Midbrain (tissue), 1 donor: ENCODE measurements around the gene KBTBD8.

ENCODE experiments used
- DNase-seq: peaks from one replicate; lab custom pipeline; 2025; lab: John Stamatoyannopoulos, UW

KBTBD8 gene

DNA sequence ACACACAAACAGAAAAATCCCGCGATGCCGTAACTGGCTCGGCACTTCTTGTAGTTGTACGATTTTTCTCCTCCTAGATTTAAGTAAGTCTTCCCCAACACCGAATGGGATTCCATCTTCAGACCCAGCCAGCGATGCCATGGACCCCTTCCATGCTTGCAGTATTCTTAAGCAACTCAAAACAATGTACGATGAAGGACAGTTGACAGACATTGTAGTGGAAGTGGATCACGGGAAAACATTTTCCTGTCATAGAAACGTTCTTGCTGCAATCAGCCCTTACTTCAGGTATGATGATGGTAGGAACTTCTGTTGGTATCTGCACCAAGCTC, 763 bp downstream of the KBTBD8 start:
- DNase-seq = no peak

DNA sequence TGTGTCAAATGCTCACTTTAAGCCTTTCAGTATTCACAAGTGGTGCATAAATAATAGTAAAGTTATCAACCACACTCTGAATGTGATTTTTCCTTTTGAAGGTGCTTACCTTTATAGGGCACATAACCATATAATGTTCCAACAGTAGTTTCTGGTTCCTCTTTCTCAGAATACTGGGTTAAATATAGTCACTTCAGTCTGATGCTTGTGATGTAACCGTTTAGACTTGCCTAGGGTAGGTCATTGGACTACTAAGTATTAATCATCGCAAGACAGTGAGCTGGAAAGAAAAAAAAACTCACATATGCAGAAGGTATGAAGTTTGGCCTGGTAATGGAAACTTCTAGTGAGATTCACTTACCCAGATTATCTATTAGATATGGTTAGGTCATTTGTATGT, 1.9 kb downstream of the KBTBD8 start:
- DNase-seq = no peak

DNA sequence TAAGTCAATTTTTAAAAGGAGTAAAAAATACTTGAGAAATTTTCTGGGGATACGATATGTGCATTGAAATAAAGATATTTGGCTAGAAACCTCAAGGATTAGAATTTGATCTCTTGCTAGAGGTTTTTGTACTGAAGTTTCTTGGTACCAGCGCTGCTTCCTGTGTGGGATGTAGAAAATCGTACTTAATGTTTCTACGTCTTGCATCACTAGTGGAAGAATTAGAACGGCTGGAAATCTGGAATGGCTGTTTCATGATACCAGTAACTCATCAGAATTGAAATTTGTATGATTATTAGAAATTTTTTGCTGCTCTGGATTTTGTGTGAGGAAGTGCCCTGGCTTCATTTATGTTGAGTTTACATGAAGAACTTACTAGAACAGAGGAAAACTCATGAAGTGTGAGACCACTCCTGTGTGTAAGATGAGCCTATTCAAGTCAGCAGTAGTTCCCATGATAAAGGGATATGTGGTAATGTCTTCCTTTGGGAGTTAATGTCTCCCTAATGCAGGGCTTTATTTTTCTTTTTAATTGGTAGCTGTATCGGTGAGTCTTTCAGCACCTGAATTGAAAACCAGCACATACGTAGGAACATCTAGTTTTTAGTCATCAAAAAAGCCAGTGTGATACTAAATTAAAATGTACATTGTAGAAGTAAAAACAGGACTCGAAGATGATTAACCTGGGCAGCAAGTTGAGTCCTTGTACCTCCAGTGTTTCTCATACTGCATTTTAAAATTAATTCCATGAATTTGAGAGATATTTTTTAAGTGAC, 3.2 kb downstream of the KBTBD8 start:
- DNase-seq = no peak

DNA sequence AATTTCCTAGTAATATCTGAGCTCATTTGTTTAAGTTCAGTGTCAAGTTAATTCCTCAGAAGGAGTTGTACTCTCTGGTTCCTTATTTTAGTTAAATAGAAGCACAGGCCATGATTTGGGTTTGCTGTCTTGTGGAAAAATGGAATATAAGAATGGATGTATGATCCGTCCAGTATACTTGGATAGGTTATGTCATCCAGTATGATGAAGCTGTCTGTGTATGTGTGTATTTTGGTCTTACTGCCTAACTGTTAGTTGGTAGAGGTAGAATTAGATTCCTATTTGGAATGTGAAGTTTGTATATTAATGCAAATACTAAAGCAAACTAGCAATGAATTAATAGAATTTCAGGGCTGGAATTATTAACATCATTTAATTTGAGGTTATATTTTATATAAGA, 7.9 kb downstream of the KBTBD8 start:
- no peak for DNase-seq

DNA sequence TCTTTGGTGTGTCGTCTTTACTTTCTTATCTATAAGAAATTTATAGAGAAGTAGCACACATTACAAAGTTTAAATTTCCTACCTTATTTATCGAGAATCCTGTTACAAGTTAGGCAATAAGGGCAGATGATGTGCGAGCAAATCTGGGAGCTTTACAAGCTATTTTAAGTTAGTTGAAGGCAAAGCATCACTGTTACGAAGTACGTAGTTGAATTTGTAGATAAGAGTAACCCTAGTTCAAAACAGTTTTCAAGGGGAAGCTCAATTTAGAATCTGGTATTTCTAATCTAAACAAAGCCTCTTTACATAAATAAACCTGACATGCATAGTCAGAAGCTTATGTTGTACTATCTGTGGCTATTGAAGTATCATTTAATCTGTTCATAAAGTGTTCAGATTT, 8.4 kb downstream of the KBTBD8 start:
- no peak for DNase-seq

DNA sequence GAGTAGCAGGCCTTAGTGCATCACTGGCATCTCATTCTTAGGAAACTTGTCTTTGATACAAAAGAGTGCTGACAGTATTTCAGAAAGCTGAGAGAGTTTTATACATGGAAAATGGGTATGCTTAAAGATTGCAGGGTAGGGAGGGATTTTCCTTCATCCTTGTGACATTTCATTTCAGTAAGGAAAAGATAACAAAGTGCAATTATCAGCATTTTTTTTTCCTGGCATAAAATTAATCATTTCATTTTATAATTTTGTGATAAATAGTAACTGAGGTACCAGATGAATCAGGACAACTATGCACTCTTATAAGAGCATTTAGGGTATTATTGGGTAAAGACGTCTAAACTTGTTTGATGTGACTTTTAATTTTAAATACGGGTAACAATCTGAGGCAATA, 10.3 kb downstream of the KBTBD8 start:
- DNase-seq = no peak

DNA sequence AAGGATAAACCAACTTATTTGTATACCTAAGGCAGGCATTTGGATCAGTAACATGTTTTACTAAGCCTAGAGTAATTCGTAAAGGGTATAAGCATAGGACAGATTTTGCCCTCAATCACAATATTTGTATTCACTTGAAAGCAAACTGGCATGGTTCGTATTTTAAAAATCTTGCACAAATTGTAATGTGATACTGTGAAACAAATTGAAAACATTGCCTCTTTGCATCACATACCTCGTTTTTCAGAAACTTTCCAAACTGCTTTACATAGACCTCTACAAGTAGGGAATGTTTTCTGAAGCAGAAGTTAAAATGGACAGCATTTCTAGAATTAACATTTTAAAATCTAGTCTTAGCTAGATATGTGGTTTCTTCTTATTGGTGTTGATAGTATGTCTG, 11.6 kb downstream of the KBTBD8 start:
- DNase-seq = no peak

DNA sequence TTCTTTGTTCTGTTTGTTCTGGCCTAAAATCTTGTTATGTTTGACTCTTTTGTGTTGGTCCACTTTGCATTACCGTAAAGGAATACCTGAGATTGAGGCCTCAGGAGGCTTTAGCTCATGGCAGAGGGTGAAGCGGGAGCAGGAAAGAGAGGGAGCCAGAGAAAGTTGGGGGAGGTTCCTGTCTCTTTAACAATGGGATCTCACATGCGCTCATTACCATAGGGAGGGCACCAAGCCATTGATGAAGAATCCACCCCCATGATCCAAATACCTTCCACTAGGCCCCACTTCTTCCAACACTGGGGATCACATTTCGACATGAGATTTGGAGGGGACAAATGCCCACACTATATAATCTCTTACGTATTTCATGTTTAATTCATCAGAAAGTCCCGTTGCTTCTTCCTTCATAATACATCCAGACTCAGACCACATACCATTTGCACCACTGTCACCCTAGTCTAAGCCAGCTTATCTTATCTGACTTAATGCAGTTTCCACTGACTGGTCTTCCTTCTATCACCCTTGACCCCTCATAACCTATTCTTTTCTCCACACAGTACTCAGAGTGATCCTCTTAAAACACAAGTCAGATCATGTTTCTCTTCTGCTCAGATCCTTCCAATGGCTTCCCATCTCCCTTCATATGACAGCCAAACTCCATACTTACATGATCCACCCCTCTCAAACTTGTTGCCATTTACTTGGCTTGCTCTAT, 13.5 kb downstream of the KBTBD8 start:
- DNase-seq = no peak

DNA sequence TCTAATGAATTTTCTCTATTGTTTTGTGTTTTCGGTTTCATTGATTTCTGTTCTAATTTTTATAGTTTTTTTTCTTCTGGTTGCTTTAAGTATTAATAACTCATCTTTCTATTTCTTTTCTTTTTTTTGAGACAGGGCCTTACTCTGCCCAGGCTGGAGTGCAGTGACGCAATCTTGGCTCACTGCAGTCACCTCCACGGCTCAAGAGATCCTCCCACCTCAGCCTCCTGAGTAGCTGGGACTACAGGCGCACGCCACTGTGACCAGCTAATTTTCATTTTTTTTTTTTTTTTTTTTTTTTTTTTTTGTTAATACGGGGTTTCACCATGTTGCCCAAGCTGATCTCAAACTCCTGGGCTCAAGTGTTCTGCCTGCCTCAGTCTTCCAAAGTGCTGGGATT, 14.5 kb downstream of the KBTBD8 start:
- DNase-seq = no peak

DNA sequence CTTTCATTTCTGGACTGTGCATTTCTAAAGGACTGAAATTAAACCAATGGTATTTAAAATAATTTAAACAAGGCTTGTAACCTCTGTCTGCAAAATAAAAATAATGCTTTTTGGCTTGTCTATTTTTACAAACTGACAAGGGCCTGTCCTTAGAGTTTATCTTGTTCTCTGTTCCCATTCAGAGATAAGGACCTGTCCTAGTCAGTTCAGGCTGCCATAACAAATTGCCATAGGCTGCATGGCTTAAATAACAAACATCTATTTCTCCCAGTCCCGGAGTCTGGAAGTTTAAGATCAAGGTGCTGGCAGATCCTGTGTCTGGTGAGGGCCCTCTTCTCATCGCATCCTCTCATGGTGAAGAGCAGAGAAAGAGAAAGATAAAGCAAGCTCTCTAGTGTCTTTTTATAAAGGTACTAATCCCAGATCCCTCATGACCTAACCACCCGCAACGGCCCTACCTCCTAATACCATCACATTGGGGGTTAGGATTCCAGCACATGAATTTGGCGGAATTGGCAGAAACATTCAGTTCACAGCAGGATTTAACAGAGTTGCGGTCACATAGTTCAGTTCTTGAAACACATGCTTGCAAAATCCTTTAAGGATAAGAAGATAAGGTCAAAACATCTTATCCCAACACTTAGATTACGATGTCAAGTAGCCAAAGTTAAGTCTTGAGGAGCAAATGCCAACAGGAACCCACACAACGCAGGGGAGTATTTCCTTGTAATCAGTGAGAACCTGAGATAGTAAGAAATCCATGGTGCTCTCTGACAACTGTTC, 17.8 kb downstream of the KBTBD8 start:
- no peak for DNase-seq

DNA sequence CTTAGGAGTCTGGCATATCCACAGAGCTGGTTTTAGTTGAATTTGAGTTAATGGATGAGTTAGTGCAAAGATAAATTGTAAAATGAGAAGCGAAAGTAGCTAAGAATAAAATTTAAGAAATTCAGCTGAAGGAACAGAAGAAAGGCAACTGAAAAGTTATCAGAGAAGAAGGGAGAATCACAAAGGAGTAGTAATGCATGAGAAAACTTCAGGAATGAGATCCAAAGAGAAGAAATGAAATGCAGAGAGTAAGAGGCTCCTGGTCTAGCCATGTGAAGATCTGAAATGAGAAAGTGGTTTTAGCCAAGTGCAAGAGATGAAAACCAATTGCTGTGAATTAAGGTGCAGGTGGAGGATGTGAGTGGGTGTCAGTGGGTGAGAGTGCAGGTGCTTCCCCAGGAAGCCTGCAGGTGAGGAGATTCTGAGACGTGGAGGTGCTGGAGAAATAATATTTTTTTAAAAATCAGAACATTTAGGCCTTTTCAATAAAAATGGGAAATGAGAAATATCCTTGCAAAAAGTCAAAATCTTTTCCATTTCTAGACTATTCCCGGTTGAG, 18.5 kb downstream of the KBTBD8 start:
- DNase-seq = no peak

DNA sequence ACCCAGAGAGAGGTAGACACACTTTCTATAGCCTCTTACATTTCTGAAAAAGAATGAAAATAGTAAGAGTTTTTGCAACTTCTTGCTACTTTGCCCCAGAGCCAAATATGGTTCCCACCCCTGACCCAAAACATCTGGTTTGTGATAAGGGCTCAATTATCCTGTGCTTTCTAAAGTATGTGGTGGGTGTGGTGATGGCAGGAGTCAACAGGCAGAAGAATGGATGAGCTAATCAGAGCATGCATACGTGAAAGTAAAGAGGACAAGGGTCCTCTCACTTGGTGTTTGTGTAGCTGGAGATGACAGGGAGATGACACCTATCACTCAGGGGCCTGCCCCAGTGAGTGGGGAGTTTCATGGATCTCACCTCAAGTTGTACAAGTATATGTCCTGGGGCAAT, 19.1 kb downstream of the KBTBD8 start:
- no peak for DNase-seq

DNA sequence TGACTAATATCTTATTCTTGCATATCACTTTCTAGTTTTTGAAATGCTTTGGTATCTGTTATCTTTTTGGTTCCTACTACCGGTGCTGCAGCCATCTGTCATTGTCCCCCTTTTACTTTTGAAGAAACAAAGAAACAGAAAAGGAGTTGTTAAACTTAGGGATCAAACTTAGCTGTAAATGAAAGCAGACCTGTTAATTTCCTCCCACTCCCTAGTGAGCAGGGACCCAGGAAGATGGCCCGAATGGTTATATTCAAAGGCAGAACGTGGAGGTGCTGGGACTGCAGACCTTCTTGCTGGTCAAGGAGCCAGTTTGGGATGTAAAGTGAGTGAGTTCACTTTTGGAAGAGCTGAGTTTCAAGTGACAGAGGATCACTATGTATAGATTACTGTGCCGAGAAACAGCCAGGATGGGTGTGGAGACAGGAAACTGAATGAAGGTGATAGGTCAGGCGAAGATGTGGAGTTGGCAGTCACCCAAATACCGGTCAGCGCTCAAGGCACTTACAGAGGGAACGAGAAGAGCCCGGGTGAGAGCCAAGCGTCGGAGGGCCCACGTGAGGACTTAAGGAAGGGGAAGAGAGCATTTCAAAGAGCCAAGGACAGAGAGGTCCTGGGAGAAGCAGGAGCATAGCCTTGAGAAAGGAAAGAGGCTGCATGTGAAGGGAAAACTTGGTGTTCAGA, 20.1 kb downstream of the KBTBD8 start:
- DNase-seq = no peak

DNA sequence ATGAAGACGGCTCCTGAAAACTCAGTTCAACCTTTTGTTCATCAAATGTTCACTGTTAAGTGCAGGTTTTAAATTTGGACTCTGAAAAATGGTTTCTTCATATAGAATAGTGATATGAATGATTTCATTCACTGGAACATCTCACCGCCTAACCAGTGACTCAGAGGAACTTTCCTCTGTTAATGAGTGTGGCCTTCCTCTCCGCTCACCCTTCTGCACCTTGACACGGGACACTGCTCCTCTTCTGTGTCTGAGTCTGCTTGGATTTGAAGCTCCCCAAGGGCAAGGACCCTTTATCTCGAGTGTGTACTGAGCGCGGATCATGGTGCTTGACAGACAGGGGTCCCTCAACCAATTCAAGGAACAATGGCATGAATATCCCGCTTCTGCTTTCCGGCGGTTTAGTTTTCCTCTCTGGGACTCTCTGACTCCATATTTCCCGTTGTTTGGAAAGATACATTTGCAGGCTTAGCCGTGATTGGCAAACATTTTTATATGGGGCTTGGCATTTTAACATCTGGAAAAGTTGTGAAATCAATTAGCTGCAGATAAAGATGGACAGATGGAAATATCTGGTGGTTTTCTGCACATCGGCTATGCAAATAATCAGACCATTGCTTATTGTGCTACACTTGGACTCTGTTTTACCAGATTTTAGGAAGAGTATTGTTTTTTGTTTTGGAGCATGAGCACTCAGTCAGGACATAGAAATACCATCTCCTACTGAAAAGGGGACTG, 20.9 kb downstream of the KBTBD8 start:
- no peak for DNase-seq

DNA sequence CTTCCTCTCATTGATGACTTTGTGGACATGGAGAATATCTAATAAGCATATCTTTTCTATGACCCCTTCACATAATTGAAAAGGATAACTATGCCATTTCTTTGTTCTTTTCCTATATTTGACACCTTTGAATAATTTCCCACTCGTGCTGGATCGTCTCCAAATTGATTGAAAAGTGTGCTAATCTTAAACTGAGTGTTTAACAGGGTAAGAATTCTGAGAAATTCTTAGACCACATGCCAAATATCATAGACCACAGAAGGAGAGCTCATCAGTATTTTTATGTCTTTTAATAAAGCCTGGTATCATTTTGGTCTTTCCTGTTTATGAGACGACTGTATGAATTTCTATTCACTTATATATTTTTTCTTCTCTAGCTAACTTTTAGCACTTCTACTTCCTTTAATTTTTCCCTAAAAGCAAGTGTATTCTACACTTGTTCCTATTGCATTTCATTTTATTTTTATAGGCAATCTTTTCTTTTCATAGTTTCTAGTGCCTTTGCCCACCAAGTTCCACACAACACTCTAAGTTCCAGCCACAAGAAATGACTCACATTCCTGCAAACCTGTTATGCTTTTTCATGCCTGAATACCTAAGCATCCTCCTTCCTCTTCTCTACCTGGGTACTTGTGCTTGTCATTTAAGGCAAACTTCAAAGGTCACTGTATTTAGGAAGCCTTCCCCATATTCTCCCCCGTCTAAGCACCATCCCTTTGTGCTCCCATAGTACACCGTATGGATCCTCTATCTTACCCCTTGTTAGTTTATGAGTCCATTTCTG, 30.1 kb downstream of the KBTBD8 start:
- no peak for DNase-seq

DNA sequence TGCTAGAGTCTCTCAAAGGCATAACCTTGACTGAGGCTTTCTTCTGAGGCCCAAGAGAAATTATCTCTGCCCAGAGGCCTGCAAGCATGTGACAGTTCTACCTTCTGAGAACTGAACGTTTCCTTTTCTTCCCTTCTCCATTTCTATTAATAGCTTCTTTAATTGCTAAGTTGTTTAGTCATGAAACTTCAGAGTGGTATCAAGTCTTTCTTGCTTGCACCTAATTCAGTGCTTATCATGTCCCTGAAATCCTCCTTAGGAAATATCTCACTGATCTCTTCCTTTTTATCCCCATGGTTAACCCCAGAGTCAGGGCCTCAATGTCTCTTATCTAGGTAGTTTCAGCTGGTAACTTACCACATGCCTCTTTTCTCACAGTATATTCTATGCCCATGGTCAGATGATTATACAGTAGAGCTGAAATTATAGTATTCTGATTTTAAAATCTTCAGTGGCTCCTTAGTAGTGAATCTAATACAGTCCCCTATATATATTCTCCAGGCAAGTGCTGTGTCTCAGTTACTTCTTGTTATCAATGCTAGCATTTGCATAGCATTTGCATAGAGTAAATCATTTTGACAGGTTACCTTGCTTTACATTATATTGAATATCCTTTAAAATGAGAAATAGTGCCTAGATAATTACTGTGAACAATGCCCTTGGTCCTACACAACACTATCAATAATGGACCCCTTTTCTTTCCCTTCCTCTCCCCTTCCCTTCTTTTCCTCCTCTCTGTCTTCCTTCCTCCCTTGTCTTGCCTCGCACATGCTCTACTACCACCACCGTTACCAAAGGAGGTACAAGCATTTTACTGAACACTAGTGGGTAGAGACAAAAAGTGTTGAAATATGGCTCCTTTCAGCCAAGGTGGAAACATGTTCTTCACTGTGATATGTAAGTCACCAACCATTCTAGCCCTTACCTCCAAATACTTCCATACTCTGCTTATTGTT, 33.0 kb downstream of the KBTBD8 start:
- DNase-seq = no peak

DNA sequence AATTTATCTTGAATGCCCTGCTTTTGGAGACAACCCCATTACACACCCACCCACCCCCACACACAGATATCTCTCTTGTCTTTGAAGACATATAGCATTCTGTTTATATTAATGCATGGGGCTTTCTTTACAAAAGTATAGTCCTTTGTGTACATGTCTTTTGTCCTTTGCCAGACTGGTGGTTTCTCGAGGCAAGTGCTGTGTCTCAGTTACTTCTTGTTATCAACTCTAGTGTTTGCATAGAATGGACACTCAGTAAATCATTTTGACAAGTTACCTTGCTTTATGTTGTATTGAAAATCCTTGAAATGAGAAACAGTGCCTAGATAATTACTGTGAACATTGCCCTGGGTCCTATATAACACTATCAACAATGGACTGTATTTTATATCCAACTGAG, 33.9 kb downstream of the KBTBD8 start:
- DNase-seq = no peak

DNA sequence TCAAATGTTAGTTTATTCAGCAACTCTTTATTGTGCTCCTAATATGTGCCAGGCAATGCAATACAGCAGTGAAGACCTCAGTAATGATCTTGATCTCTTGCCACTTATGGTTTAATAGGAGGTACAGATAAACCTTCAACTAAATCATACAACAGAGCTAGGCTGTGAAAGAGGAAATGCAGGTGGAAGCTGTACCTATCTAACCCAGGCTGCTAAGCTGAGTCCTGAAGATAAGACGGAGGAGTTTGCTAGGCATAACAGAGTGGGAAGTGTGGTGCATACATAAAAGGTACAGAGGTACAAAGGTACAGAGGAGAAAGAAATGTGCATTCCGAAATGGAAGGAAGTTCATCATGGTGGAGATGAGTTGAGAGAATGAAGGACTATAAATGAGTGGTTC, 35.0 kb downstream of the KBTBD8 start:
- DNase-seq = no peak

DNA sequence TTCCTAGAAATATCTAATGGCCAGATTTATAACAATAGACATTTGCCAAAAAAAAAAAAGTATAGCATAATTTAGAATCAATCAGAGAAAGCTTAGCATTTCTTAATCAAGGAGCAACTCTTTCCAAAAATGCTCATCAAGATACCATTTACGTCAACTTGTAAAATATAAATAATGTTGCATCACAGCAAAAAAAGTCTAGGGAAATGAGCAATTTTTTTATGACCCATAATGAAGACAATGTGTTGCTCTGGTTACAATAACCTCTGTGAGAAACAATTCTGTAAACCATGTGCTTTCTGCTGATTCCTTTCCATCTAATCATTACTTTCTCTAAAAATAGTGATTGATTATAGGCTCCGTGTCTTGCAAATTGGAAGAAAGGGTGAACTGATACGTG, 36.3 kb downstream of the KBTBD8 start:
- no peak for DNase-seq

DNA sequence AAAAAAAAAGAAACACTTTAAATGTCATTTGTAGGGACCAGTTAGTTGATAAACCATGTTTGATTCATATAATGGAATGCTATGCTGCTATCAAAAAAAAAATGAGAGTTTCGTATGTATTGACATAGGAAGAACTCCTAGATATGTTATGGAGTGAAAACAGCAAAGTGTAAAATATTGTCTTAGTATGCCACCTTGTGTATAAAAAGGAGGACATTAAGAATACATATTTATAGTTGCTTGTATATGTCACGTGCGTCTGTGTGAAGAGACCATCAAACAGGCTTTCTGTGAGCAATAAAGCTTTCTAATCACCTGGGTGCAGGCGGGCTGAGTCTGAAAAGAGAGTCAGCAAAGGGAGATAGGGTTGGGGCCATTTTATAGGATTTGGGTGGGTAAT, 39.5 kb downstream of the KBTBD8 start:
- no peak for DNase-seq
